ENCODE measurements around the gene MCUB. TPM values are rescaled to one million over a fixed set of nuclear protein-coding genes. Genes with fewer than 3 reads are reported as not detected.
A peak's percentile ranks its signal among the peaks of the same experiment; 100 is the strongest.

The MCUB gene
- total and polyA plus RNA-seq, 4 donors: 1.3 to 4.9 (median 1.9) TPM

GRCh38 chr4:109735566-109736365 is 175.7 kb downstream of the MCUB start:
- no peak for DNase-seq (ENCODE audit: low spot score)
- Histone ChIP-seq H3K4me3 (ENCODE audit: low read depth in 1 of 3, low read length in 3 of 3) (no peak overlapping the region), H3K9ac (ENCODE audit: low read depth in 1 of 2, low read length in 2 of 2) (no peak overlapping the region), H3K36me3 (ENCODE audit: control insufficient read depth in 4 of 4, insufficient read depth in 3 of 4, low read depth in 1 of 4, low read length in 3 of 4) (peaks cover 3 to 9% (median 6%) of the 10 kb centered on the region in 4 donors), H3K4me1 (ENCODE audit: control insufficient read depth in 4 of 4, insufficient read depth in 4 of 4, low read length in 3 of 4) (peaks cover 2 to 18% (median 7%) of the 10 kb centered on the region in 4 donors), H3K27me3 (ENCODE audit: control insufficient read depth in 4 of 4, insufficient read depth in 4 of 4, low read length in 3 of 4) (no peaks in the 10 kb centered on the region), H3K27ac (ENCODE audit: low read depth in 1 of 2, low read length in 2 of 2) (no peak overlapping the region), H3K9me3 (ENCODE audit: control insufficient read depth in 4 of 4, low read length in 3 of 4) (no peaks in the 10 kb centered on the region)
- 36% methylated on average over 7 of the region's 7 CpGs for WGBS
- TF ChIP-seq REST (IDR thresholded peaks at IDR 0.05) (no peak), HNF4A (conservative IDR thresholded peaks at IDR 0.05) (peak in 1 of 2 donors; percentile 12), MAX (IDR thresholded peaks at IDR 0.05) (peak; percentile 64), YY1 (IDR thresholded peaks at IDR 0.05) (peak; percentile 66), RAD21 (IDR thresholded peaks at IDR 0.05) (no peak), RXRA (IDR thresholded peaks at IDR 0.05) (peak in 1 of 2 donors; percentile 21), SP1 (IDR thresholded peaks at IDR 0.05) (no peak), ZBTB33 (IDR thresholded peaks at IDR 0.05) (peak; percentile 72), HNF4G (IDR thresholded peaks at IDR 0.05) (no peak)

Small RNAs within 50 kb of the gene (small RNA-seq; reads per million reads assigned to genes)
- gene HIGD1AP14: not detected

Other genes starting within 250 kb of the MCUB start
- gene SEC24B, start 126.4 kb upstream of the MCUB start, total RNA-seq: 10 to 100 TPM; 12.2 to 38.2 TPM
- 10 to 100 TPM; 13.9 to 18.8 TPM for gene SEC24B, start 126.4 kb upstream of the MCUB start, polyA plus RNA-seq
- gene CASP6, start 143.2 kb downstream of the MCUB start, total RNA-seq: 10 to 100 TPM; 18.5 to 20.9 TPM
- 10 to 100 TPM; 14.9 to 20.4 TPM for gene CASP6, start 143.2 kb downstream of the MCUB start, polyA plus RNA-seq
- gene PLA2G12A, start 169.8 kb downstream of the MCUB start, total RNA-seq: 10 to 100 TPM; 11.3 to 28.9 TPM
- gene PLA2G12A, start 169.8 kb downstream of the MCUB start, polyA plus RNA-seq: 10 to 100 TPM; 29.9 to 57.7 TPM
- 100 to 1,000 TPM; 232 to 598 TPM for gene CFI, start 241.8 kb downstream of the MCUB start, total RNA-seq
- gene CFI, start 241.8 kb downstream of the MCUB start, polyA plus RNA-seq: 100 to 1,000 TPM; 410 to 589 TPM